ENCODE data around the gene GPR78.

GRCh38 chr4:8587469-8588195, 7.4 kb downstream of the GPR78 start:
- TF ChIP-seq POLR2AphosphoS5 (IDR thresholded peaks at IDR 0.05; ENCODE audit: borderline replicate concordance, low read depth, low read length) (no peak), EZH2 (IDR thresholded peaks at IDR 0.05) (no peak), FOXP2 (optimal IDR thresholded peaks at IDR 0.05; ENCODE audit: control extremely low read depth, extremely low read length, insufficient read depth) (no peak)
